Tibial artery (tissue), 4 donors: ENCODE results near the gene IFT122.

Source experiments
- DNase-seq, 2 donors: peaks; one replicate each; pipeline ENCODE4 v3.0.0-alpha.2; 2019
- H3K27ac ChIP-seq, 2 donors: fragments of 200-600 bp; sonication (generic) in 1 of 2; 1 replicate in 1 of 2; 2 replicates in 1 of 2; pipeline ENCODE4 v1.5.1; 2018 to 2019; ENCODE audit warnings: mild to moderate bottlenecking in 1 of 2
- H3K27me3 ChIP-seq, 2 donors: fragments of 200-600 bp; sonication (generic) in 1 of 2; one replicate each; pipeline versions ENCODE4 v1.5.1 to v1.6.0; 2016 to 2019
- H3K36me3 ChIP-seq, 3 donors: fragments of 200-600 bp; sonication (generic) in 2 of 3; one replicate each; pipeline ENCODE4 v1.5.1; 2016 to 2019; ENCODE audit warnings: mild to moderate bottlenecking in 2 of 3
- H3K4me1 ChIP-seq, 4 donors: fragments of 200-600 bp; sonication (generic) in 2 of 4; 1 replicate in 3 of 4; 2 replicates in 1 of 4; pipeline ENCODE4 v1.5.1; 2016 to 2019
- H3K4me3 ChIP-seq, 2 donors: fragments of 200-600 bp; sonication (generic) in 1 of 2; 1 replicate in 1 of 2; 2 replicates in 1 of 2; pipeline ENCODE4 v1.5.1; 2018 to 2019; ENCODE audit warnings: mild to moderate bottlenecking in 2 of 2
- H3K9me3 ChIP-seq, 3 donors: fragments of 200-600 bp; sonication (generic) in 1 of 3; one replicate each; pipeline ENCODE4 v1.5.1; 2016 to 2019
- intact Hi-C: fragments of 100-400 bp; cut with DNase I; formaldehyde crosslinking; loops from one replicate; pipeline ENCODE4 v1.15.0; 2023; ENCODE audit warnings: low total_unique reads
- TF ChIP-seq, protein P1 (sequence below), 2 experiments: fragments of 200-600 bp in 1 of 2; fragments of 450-650 bp in 1 of 2; IDR thresholded peaks; one replicate each; pipeline ENCODE4 v1.5.1; 2017 to 2019; ENCODE audit warnings: antibody characterized with exemption in 2 of 2, mild to moderate bottlenecking in 1 of 2, moderate library complexity in 1 of 2

The IFT122 gene

DNA sequence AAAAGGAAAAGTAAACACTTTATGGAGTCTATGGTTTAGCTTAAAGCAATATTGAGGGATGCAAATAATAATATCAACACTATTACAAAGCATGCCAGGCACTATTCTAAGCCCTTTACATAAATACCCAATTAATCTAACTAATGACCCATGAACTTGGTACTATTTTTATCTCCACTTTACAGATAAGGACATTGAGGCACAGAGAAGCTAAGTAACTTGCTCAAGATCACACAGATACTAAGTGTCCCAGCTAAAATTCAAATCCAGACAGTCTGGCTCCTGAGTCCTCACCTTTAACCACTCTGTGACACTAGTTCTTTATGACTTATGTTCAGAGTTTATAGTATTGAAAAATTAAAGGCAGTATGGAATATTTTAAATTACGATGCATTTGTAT, 5.9 kb upstream of the IFT122 start:
- peaks cover 3 to 38% (median 21%) of the 10 kb centered on the region in 4 donors for H3K4me1 ChIP-seq
- intact Hi-C loops: loop anchor here (10.0 kb wide), 1 partner anchor 671 kb away; no protein-coding TSS in a partner anchor

DNA sequence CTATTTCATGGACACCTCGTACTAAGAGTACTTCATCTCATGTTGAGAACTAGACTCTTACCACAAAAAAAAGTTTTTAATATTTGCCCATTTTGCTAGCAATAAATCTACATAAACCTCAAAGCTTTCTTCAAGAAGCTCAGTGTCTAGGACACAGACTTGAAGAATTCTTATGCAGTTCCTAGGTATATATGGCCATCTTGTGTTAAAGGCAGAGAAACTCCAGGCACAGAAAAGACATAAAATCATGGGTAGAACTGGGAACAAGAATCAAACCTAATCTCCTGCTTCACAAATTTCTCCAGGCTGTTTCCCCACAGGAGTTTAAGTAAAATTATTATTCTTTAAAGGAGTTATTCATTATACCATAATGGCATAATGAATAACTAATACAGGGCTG, 4.7 kb upstream of the IFT122 start:
- TF ChIP-seq, protein P1, sequence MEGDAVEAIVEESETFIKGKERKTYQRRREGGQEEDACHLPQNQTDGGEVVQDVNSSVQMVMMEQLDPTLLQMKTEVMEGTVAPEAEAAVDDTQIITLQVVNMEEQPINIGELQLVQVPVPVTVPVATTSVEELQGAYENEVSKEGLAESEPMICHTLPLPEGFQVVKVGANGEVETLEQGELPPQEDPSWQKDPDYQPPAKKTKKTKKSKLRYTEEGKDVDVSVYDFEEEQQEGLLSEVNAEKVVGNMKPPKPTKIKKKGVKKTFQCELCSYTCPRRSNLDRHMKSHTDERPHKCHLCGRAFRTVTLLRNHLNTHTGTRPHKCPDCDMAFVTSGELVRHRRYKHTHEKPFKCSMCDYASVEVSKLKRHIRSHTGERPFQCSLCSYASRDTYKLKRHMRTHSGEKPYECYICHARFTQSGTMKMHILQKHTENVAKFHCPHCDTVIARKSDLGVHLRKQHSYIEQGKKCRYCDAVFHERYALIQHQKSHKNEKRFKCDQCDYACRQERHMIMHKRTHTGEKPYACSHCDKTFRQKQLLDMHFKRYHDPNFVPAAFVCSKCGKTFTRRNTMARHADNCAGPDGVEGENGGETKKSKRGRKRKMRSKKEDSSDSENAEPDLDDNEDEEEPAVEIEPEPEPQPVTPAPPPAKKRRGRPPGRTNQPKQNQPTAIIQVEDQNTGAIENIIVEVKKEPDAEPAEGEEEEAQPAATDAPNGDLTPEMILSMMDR (IDR thresholded peaks at IDR 0.05): no peak
- DNase-seq: no peak
- H3K27me3 ChIP-seq: no peaks in the 10 kb centered on the region
- no peak overlapping the region for H3K4me3 ChIP-seq
- intact Hi-C loops: loop anchor here (5.0 to 10.0 kb wide), 2 partner anchors 33 to 669 kb away; no protein-coding TSS in a partner anchor
- H3K9me3 ChIP-seq: no peaks in the 10 kb centered on the region
- peaks cover 3 to 39% (median 22%) of the 10 kb centered on the region in 4 donors for H3K4me1 ChIP-seq
- peaks cover 29 to 63% (median 56%) of the 10 kb centered on the region in 3 donors for H3K36me3 ChIP-seq
- H3K27ac ChIP-seq: no peak overlapping the region

More for the DNA sequence above, 5.9 kb upstream of the IFT122 start:
- TF ChIP-seq, protein P1 (IDR thresholded peaks at IDR 0.05): no peak
- H3K4me3 ChIP-seq: no peak overlapping the region
- peaks cover 29 to 63% (median 56%) of the 10 kb centered on the region in 3 donors for H3K36me3 ChIP-seq
- H3K27me3 ChIP-seq: no peaks in the 10 kb centered on the region
- no peaks in the 10 kb centered on the region for H3K9me3 ChIP-seq
- no peak for DNase-seq
- no peak overlapping the region for H3K27ac ChIP-seq

DNA sequence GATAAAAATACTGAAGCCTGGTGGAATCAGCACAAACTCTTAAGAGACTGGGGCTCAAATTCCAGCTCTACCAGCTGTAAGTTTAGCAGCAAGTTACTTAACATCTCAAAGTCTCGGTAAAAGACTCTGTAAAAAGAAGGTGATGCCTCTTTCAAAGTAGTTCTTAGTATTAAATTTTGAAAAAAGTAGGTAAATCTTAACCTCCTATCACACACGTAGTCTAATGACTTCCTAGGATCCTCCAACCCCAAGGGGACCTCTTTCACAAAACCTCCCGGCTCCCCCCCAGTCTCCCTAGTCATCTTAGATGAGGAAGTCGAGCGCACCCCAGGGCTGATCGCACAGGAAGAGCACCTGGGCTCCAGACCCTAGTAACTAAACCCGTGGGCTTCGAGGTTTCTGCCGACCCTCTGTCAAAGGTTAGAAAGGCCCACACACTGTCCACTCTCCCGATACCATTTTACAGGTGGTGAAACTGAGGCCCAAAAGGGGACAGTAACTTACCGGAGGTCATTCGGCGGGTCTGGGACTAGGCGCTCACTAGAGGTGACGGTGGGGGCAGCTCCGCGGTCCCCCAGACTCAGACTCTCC, 703 bp upstream of the IFT122 start:
- no peaks in the 10 kb centered on the region for H3K9me3 ChIP-seq
- peak overlapping the region; percentile 72 to 85 for H3K4me3 ChIP-seq
- H3K27ac ChIP-seq: peak overlapping the region; percentile 79 to 82
- intact Hi-C loops: loop anchor here (5.0 to 10.0 kb wide), 2 partner anchors 37 to 665 kb away; no protein-coding TSS in a partner anchor
- H3K36me3 ChIP-seq: peaks cover 6 to 23% (median 22%) of the 10 kb centered on the region in 3 donors
- no peaks in the 10 kb centered on the region for H3K27me3 ChIP-seq
- peak in 1 of 2 donors; percentile 58 for DNase-seq
- peaks cover 3 to 72% (median 46%) of the 10 kb centered on the region in 4 donors for H3K4me1 ChIP-seq
- TF ChIP-seq, protein P1 (IDR thresholded peaks at IDR 0.05): no peak

DNA sequence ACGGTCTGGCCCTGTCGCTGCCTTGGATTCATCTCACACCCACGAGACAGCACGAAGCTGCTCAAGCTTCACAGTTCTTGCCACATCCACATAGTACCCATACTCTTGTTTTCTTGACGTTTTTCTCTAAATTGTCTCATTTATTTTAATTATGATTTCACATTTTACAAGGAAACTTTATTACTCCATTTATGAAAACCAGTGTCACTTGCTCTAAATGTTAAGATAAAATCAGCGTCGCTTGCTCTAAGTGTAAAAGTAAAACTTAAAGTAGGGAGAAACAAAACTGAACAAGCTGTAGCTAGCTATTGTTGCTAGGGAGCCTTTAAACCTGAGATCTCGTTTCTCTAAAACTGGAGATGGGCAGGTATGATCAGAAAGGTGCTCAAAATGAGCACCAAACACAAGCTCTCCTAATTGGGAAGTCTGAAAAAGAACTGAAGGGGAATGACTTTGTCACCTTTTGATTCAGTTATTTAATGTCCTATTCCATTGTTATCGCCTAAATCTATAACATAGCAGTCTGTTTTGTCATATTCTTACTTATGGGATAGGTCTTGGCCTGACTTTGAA, 680 bp downstream of the IFT122 start:
- Histone ChIP-seq H3K4me1 (peaks cover 3 to 64% (median 42%) of the 10 kb centered on the region in 4 donors), H3K4me3 (peak overlapping the region; percentile 72 to 85), H3K36me3 (peaks cover 6 to 21% (median 18%) of the 10 kb centered on the region in 3 donors), H3K27me3 (no peaks in the 10 kb centered on the region), H3K27ac (peak overlapping the region; percentile 79 to 82), H3K9me3 (no peaks in the 10 kb centered on the region)
- TF ChIP-seq, protein P1 (IDR thresholded peaks at IDR 0.05): no peak
- peak in 1 of 2 donors; percentile 64 for DNase-seq
- intact Hi-C loops: no loop called here

DNA sequence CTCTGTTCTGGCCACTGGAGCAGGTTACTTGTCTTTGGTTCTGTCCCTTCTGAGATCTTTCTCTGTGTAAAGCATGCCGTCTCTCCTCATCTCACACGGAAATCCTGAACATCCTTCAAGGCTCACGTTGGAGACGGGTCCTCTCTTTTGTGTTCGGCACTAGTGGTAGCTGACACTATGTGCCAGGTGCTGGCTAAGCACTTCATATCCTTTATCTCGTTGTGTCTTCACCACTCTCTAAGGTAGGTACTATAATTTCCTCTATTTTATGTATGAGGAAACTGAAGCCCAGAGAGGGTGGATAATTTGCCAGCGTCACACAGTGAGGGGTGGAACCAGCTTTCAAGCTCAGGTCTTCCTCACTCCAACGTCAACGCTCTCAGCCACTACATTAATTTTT, 1.2 kb downstream of the IFT122 start:
- Histone ChIP-seq H3K27me3 (no peaks in the 10 kb centered on the region), H3K27ac (peak overlapping the region; percentile 79 to 82), H3K9me3 (no peaks in the 10 kb centered on the region), H3K4me1 (peaks cover 3 to 59% (median 39%) of the 10 kb centered on the region in 4 donors), H3K36me3 (peaks cover 6 to 16% (median 14%) of the 10 kb centered on the region in 3 donors), H3K4me3 (peak overlapping the region; percentile 72 to 85)
- TF ChIP-seq, protein P1 (IDR thresholded peaks at IDR 0.05): no peak
- intact Hi-C loops: no loop called here
- DNase-seq: no peak
